Small intestine (tissue), 7 donors: Measurements from ENCODE around the gene HES5. TPM values are rescaled to one million over a fixed set of nuclear protein-coding genes. Genes with fewer than 3 reads are reported as not detected.
A peak's percentile ranks its signal among the peaks of the same experiment; 100 is the strongest.

Source experiments
- DNase-seq, 2 donors: peaks; one replicate each; pipeline versions ENCODE4 v3.0.0 to v3.0.0-alpha.2; 2013
- FAIRE-seq: peaks from 2 replicates; lab custom pipeline; 2012; peaks lifted over from hg19 to GRCh38; lab: Jason Lieb, UNC
- H3K27ac ChIP-seq, 3 donors: one replicate each; pipeline ENCODE4 v1.5.1; 2013; ENCODE audit warnings: low read length in 2 of 3, mild to moderate bottlenecking in 2 of 3, control low read depth in 1 of 3, inconsistent platforms in 1 of 3, low read depth in 1 of 3, moderate library complexity in 1 of 3
- H3K27me3 ChIP-seq, 3 donors: one replicate each; pipeline ENCODE4 v1.6.1; 2013; ENCODE audit warnings: low read length in 3 of 3, inconsistent platforms in 1 of 3; ENCODE audit not compliant: control insufficient read depth in 3 of 3, insufficient read depth in 3 of 3
- H3K36me3 ChIP-seq, 3 donors: one replicate each; pipeline ENCODE4 v1.6.1; 2013; ENCODE audit warnings: low read length in 3 of 3, inconsistent platforms in 1 of 3, low read depth in 1 of 3, mild to moderate bottlenecking in 1 of 3, moderate library complexity in 1 of 3; ENCODE audit not compliant: control insufficient read depth in 3 of 3, insufficient read depth in 2 of 3
- H3K4me1 ChIP-seq, 3 donors: one replicate each; pipeline ENCODE4 v1.6.1; 2013; ENCODE audit warnings: low read length in 2 of 3, inconsistent platforms in 1 of 3, low read depth in 1 of 3, mild to moderate bottlenecking in 1 of 3, moderate library complexity in 1 of 3; ENCODE audit not compliant: control insufficient read depth in 3 of 3, insufficient read depth in 2 of 3
- H3K4me3 ChIP-seq, 3 donors: one replicate each; pipeline ENCODE4 v1.5.1; 2013; ENCODE audit warnings: low read length in 3 of 3, control low read depth in 1 of 3, inconsistent platforms in 1 of 3, low read depth in 1 of 3, mild to moderate bottlenecking in 1 of 3, moderate library complexity in 1 of 3
- H3K9me3 ChIP-seq, 2 donors: one replicate each; pipeline ENCODE4 v1.6.1; 2013; ENCODE audit warnings: low read depth in 1 of 2, low read length in 1 of 2; ENCODE audit not compliant: control insufficient read depth in 2 of 2, insufficient read depth in 1 of 2
- WGBS, 3 donors: extraction: QIAGEN DNeasy Blood & Tissue Kit; methylation state at CpG; one replicate each; pipeline ENCODE4 v1.1.7; 2013; 5-methylcytosine and 5-hydroxymethylcytosine counted together
- polyA plus RNA-seq, 4 donors: library from polyadenylated mRNA; stranded (reverse) in 3 of 4; unstranded in 1 of 4; fragments of 200-250 nt in 3 of 4; fragments of 120-200 nt in 1 of 4; gene quantifications; one replicate each; pipeline versions ENCODE4 v1.2.1 to v1.2.3, GENCODE V29; 2013
- donor health status: healthy with polysubstance abuse.
- donor health status: control.
- donor health status: control.
- donor health status: Bipolar disorder and iron deficiency.
- donor health status: healthy.

The HES5 gene
- polyA plus RNA-seq, 4 donors: 0.19 to 0.30 TPM; not detected in 2

- peaks cover 0 to 19% of the 10 kb centered on the region in 2 donors for H3K9me3 ChIP-seq
- H3K4me3 ChIP-seq: no peak overlapping the region
- H3K4me1 ChIP-seq: peaks cover 0 to 17% (median 0%) of the 10 kb centered on the region in 3 donors
- no peaks in the 10 kb centered on the region for H3K27me3 ChIP-seq
- DNase-seq (no peak), FAIRE-seq (no peak)
- WGBS, 3 donors: 89 to 96% (median 93%) methylated on average over 14 of the region's 14 CpGs
- H3K27ac ChIP-seq: no peak overlapping the region
- peaks cover 0 to 13% (median 0%) of the 10 kb centered on the region in 3 donors for H3K36me3 ChIP-seq
Measured at GRCh38 chr1:2489615-2490014, 40.4 kb downstream of the HES5 start.

GRCh38 chr1:2488688-2489087, 41.4 kb downstream of the HES5 start:
- Histone ChIP-seq H3K9me3 (peaks cover 0 to 19% of the 10 kb centered on the region in 2 donors), H3K27ac (no peak overlapping the region), H3K4me3 (no peak overlapping the region), H3K36me3 (peaks cover 0 to 13% (median 0%) of the 10 kb centered on the region in 3 donors), H3K27me3 (no peaks in the 10 kb centered on the region), H3K4me1 (peaks cover 0 to 11% (median 0%) of the 10 kb centered on the region in 3 donors)
- no peak for FAIRE-seq
- WGBS, 3 donors: 83 to 93% (median 85%) methylated on average over 2 of the region's 2 CpGs
- no peak for DNase-seq

GRCh38 chr1:2486558-2486957, 43.5 kb downstream of the HES5 start:
- no peaks in the 10 kb centered on the region for H3K27me3 ChIP-seq
- peaks cover 0 to 19% of the 10 kb centered on the region in 2 donors for H3K9me3 ChIP-seq
- 78 to 85% (median 80%) methylated on average over 9 of the region's 9 CpGs for WGBS, 3 donors
- no peak for FAIRE-seq
- peaks cover 0 to 9% (median 0%) of the 10 kb centered on the region in 3 donors for H3K36me3 ChIP-seq
- no peak overlapping the region for H3K27ac ChIP-seq
- no peak overlapping the region for H3K4me3 ChIP-seq
- DNase-seq: no peak
- H3K4me1 ChIP-seq: peaks cover 0 to 21% (median 0%) of the 10 kb centered on the region in 3 donors

- no peak overlapping the region for H3K27ac ChIP-seq
- no peak overlapping the region for H3K4me3 ChIP-seq
- 71 to 82% (median 73%) methylated on average over 3 to 4 of the region's 4 CpGs for WGBS, 3 donors
- DNase-seq (peak in 1 of 2 donors; percentile 53), FAIRE-seq (no peak)
- peaks cover 0 to 19% of the 10 kb centered on the region in 2 donors for H3K9me3 ChIP-seq
- H3K4me1 ChIP-seq: peaks cover 0 to 26% (median 0%) of the 10 kb centered on the region in 3 donors
- H3K27me3 ChIP-seq: no peaks in the 10 kb centered on the region
- H3K36me3 ChIP-seq: peaks cover 0 to 9% (median 0%) of the 10 kb centered on the region in 3 donors
Measured at GRCh38 chr1:2486041-2486440, 44.0 kb downstream of the HES5 start.

GRCh38 chr1:2483970-2484369, 46.1 kb downstream of the HES5 start:
- FAIRE-seq: no peak
- Histone ChIP-seq H3K27ac (no peak overlapping the region), H3K4me1 (peaks cover 0 to 32% (median 0%) of the 10 kb centered on the region in 3 donors), H3K27me3 (no peaks in the 10 kb centered on the region), H3K36me3 (peaks cover 0 to 8% (median 0%) of the 10 kb centered on the region in 3 donors), H3K9me3 (peaks cover 0 to 14% of the 10 kb centered on the region in 2 donors), H3K4me3 (no peak overlapping the region)
- WGBS, 3 donors: 61 to 82% (median 65%) methylated on average over 13 to 16 of the region's 16 CpGs
- DNase-seq: no peak

- Histone ChIP-seq H3K27me3 (no peaks in the 10 kb centered on the region), H3K9me3 (peaks cover 0 to 5% of the 10 kb centered on the region in 2 donors), H3K36me3 (peaks cover 0 to 7% (median 0%) of the 10 kb centered on the region in 3 donors), H3K27ac (no peak overlapping the region), H3K4me3 (no peak overlapping the region), H3K4me1 (peaks cover 0 to 41% (median 0%) of the 10 kb centered on the region in 3 donors)
- FAIRE-seq: no peak
- 74 to 83% (median 79%) methylated on average over 13 of the region's 13 CpGs for WGBS, 3 donors
- DNase-seq: no peak
Measured at GRCh38 chr1:2483026-2483425, 47.0 kb downstream of the HES5 start.

- H3K36me3 ChIP-seq: peaks cover 0 to 7% (median 0%) of the 10 kb centered on the region in 3 donors
- WGBS, 3 donors: 64 to 83% (median 76%) methylated on average over 11 of the region's 11 CpGs
- no peak overlapping the region for H3K4me3 ChIP-seq
- FAIRE-seq (no peak), DNase-seq (no peak)
- H3K9me3 ChIP-seq: peaks cover 0 to 2% of the 10 kb centered on the region in 2 donors
- peak overlapping the region in 1 of 3 donors; percentile 38 for H3K27ac ChIP-seq
- no peaks in the 10 kb centered on the region for H3K27me3 ChIP-seq
- peaks cover 0 to 45% (median 3%) of the 10 kb centered on the region in 3 donors for H3K4me1 ChIP-seq
Measured at GRCh38 chr1:2482588-2482987, 47.5 kb downstream of the HES5 start.

- 29 to 54% (median 48%) methylated on average over 10 of the region's 10 CpGs for WGBS, 3 donors
- peak; percentile 44 to 61 for DNase-seq
Measured at GRCh38 chr1:2481885-2482284, 48.2 kb downstream of the HES5 start.

More at GRCh38 chr1:2481885-2482284, 48.2 kb downstream of the HES5 start:
- Histone ChIP-seq H3K27ac (peak overlapping the region in 1 of 3 donors; percentile 38), H3K9me3 (no peaks in the 10 kb centered on the region), H3K4me1 (peaks cover 0 to 51% (median 4%) of the 10 kb centered on the region in 3 donors), H3K27me3 (no peaks in the 10 kb centered on the region), H3K4me3 (no peak overlapping the region), H3K36me3 (peaks cover 0 to 4% (median 0%) of the 10 kb centered on the region in 3 donors)
- no peak for FAIRE-seq
